Heart right ventricle (tissue), 16 donors: ENCODE measurements around the gene CDK6. TPM values are rescaled to one million over a fixed set of nuclear protein-coding genes. Genes with fewer than 3 reads are reported as not detected.

Experiments
- ATAC-seq, 8 donors: fragments of 200-7000 bp; cut with Tn5 transposase; one replicate each; pipeline ENCODE4 v1.9.1; 2020; ENCODE audit warnings: mild to moderate bottlenecking in 8 of 8, moderate library complexity in 8 of 8, moderate number of reproducible peaks in 1 of 8
- DNase-seq, 2 donors: peaks; one replicate each; pipeline ENCODE4 v3.0.0-alpha.2; 2020
- H3K27ac ChIP-seq, 10 donors: fragments of 200-600 bp; sonication (generic) in 2 of 10; one replicate each; pipeline versions ENCODE4 v1.5.0 to v1.8.0; 2020 to 2022; ENCODE audit warnings: mild to moderate bottlenecking in 3 of 10
- H3K27me3 ChIP-seq, 7 donors: fragments of 200-600 bp; one replicate each; pipeline ENCODE4 v1.8.0; 2021 to 2022; ENCODE audit warnings: mild to moderate bottlenecking in 2 of 7
- H3K36me3 ChIP-seq, 9 donors: fragments of 200-600 bp; sonication (generic) in 1 of 9; one replicate each; pipeline versions ENCODE4 v1.5.0 to v1.8.0; 2020 to 2022; ENCODE audit warnings: mild to moderate bottlenecking in 2 of 9
- H3K4me1 ChIP-seq, 9 donors: fragments of 200-600 bp; sonication (generic) in 1 of 9; one replicate each; pipeline versions ENCODE4 v1.5.0 to v1.8.0; 2020 to 2022; ENCODE audit warnings: mild to moderate bottlenecking in 4 of 9
- H3K4me3 ChIP-seq, 10 donors: fragments of 200-600 bp; sonication (generic) in 2 of 10; one replicate each; pipeline versions ENCODE4 v1.5.0 to v1.8.0; 2020 to 2022; ENCODE audit warnings: mild to moderate bottlenecking in 7 of 10, moderate library complexity in 2 of 10
- H3K9me3 ChIP-seq, 11 donors: fragments of 200-600 bp in 10 of 11; sonication (generic) in 2 of 11; one replicate each; pipeline versions ENCODE4 v1.5.0 to v1.8.0; 2013 to 2022; ENCODE audit warnings: mild to moderate bottlenecking in 2 of 11, control low read depth in 1 of 11, moderate library complexity in 1 of 11
- WGBS, 2 donors: extraction: QIAGEN DNeasy Blood & Tissue Kit; methylation state at CpG; one replicate each; pipeline ENCODE4 v1.1.7; 2013; ENCODE audit warnings: inconsistent platforms in 1 of 2; 5-methylcytosine and 5-hydroxymethylcytosine counted together
- intact Hi-C, 10 donors: fragments of 100-400 bp; cut with DNase I; formaldehyde crosslinking; loops; one replicate each; pipeline versions ENCODE4 v1.11.1 to v1.14.2; 2022
- polyA plus RNA-seq, 2 donors: library from polyadenylated mRNA; stranded (reverse); fragments of 200-250 nt; gene quantifications; one replicate each; pipeline ENCODE4 v1.2.3, GENCODE V29; 2013
- total RNA-seq, 10 donors: library from RNA; stranded (reverse); fragmentation: NEBNext Ultra II Directional in 3 of 10; extraction: Animal tissue kit (Norgen Biotek cat#: 25700) in 3 of 10; gene quantifications; one replicate each; pipeline versions ENCODE4 v1.2.1 to v1.2.4, GENCODE V29; 2021 to 2023
- TF ChIP-seq, protein P1 (sequence below), 9 donors: fragments of 200-600 bp; sonication (generic) in 2 of 9; IDR thresholded peaks; one replicate each; pipeline versions ENCODE4 v1.5.0 to v1.8.0; 2021 to 2022; ENCODE audit warnings: antibody characterized with exemption in 9 of 9, mild to moderate bottlenecking in 5 of 9, moderate library complexity in 1 of 9
- donor health status: Arrhythmogenic right ventricular cardiomyopathy.
- donor health status: ischemic (EF 13 %, LVEDD 7.1; RV severe dilation, severe dysfunction).
- donor health status: healthy with polysubstance abuse.
- donor health status: DM: no; HTN: yes; CAD: no.
- donor health status: DM: no; HTN: no; CAD: no.
- donor health status: ischemic (EF 25% LVEDD 6.9; RV normal size, moderate dysfunction).
- donor health status: ischemic (EF 25% LVEDD 5.7; RV mildly dilated, moderate dysfunction).
- donor health status: healthy.
- donor health status: DM: yes; HTN: yes; CAD: no.
- donor health status: Ischemic cardiomyopathy.
- donor health status: ischemic (EF 35%, LVEDD 5.7; RV mildly dilated, moderate dysfunction).
- donor health status: nonischemic (EF 11% LVEDD 7.7; RV severe dilation, severe dysfunction).
- donor health status: DM: yes; HTN: yes; CAD: no.
- donor health status: PGD.
- donor health status: ischemic (EF 29% LVEDD 5.4; RV normal size, mild dysfunction).
- donor health status: nonischemic (EF 23%, LVEDD 6.1; RV moderate dilation, normal function).

The CDK6 gene
- total and polyA plus RNA-seq, 12 donors: 2.6 to 31.5 (median 16.4) TPM

- WGBS, 2 donors: 98 to 99% methylated on average over 3 of the region's 3 CpGs
- ATAC-seq: no peak
- TF ChIP-seq, protein P1, sequence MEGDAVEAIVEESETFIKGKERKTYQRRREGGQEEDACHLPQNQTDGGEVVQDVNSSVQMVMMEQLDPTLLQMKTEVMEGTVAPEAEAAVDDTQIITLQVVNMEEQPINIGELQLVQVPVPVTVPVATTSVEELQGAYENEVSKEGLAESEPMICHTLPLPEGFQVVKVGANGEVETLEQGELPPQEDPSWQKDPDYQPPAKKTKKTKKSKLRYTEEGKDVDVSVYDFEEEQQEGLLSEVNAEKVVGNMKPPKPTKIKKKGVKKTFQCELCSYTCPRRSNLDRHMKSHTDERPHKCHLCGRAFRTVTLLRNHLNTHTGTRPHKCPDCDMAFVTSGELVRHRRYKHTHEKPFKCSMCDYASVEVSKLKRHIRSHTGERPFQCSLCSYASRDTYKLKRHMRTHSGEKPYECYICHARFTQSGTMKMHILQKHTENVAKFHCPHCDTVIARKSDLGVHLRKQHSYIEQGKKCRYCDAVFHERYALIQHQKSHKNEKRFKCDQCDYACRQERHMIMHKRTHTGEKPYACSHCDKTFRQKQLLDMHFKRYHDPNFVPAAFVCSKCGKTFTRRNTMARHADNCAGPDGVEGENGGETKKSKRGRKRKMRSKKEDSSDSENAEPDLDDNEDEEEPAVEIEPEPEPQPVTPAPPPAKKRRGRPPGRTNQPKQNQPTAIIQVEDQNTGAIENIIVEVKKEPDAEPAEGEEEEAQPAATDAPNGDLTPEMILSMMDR (IDR thresholded peaks at IDR 0.05): no peak
Observed at GRCh38 chr7:92736870-92737269, 99.5 kb downstream of the CDK6 start.

GRCh38 chr7:92735707-92736106 is 100.7 kb downstream of the CDK6 start:
- Histone ChIP-seq H3K27me3 (no peaks in the 10 kb centered on the region), H3K27ac (no peak overlapping the region), H3K4me3 (no peak overlapping the region), H3K36me3 (no peaks in the 10 kb centered on the region), H3K9me3 (no peaks in the 10 kb centered on the region), H3K4me1 (peaks cover 0 to 30% (median 21%) of the 10 kb centered on the region in 9 donors)
- ATAC-seq (no peak), DNase-seq (no peak)
- intact Hi-C loops: no loop called here
- WGBS, 2 donors: 88 to 94% methylated on average over 3 of the region's 3 CpGs
- TF ChIP-seq, protein P1 (IDR thresholded peaks at IDR 0.05): no peak

More at GRCh38 chr7:92736870-92737269, 99.5 kb downstream of the CDK6 start:
- Histone ChIP-seq H3K4me3 (no peak overlapping the region), H3K36me3 (no peaks in the 10 kb centered on the region), H3K4me1 (peaks cover 0 to 30% (median 11%) of the 10 kb centered on the region in 9 donors), H3K9me3 (no peaks in the 10 kb centered on the region), H3K27me3 (no peaks in the 10 kb centered on the region), H3K27ac (no peak overlapping the region)
- intact Hi-C loops: no loop called here
- no peak for DNase-seq

- WGBS, 2 donors: 68 to 75% methylated on average over 4 of the region's 4 CpGs
- peaks cover 0 to 30% (median 17%) of the 10 kb centered on the region in 9 donors for H3K4me1 ChIP-seq
- H3K27ac ChIP-seq: peak overlapping the region in 5 of 10 donors; percentile 2 to 69 (median 41)
- intact Hi-C loops: no loop called here
- no peaks in the 10 kb centered on the region for H3K27me3 ChIP-seq
- H3K36me3 ChIP-seq: no peaks in the 10 kb centered on the region
- H3K9me3 ChIP-seq: no peaks in the 10 kb centered on the region
- TF ChIP-seq, protein P1 (IDR thresholded peaks at IDR 0.05): no peak
- H3K4me3 ChIP-seq: no peak overlapping the region
- peak in 1 of 8 donors; percentile 17 for ATAC-seq
- DNase-seq: no peak
Observed at GRCh38 chr7:92732316-92733036, 103.9 kb downstream of the CDK6 start.

- Histone ChIP-seq H3K9me3 (no peaks in the 10 kb centered on the region), H3K4me1 (peaks cover 0 to 30% (median 17%) of the 10 kb centered on the region in 9 donors), H3K27ac (peak overlapping the region in 4 of 10 donors; percentile 2 to 69 (median 51)), H3K27me3 (no peaks in the 10 kb centered on the region), H3K36me3 (no peaks in the 10 kb centered on the region), H3K4me3 (no peak overlapping the region)
- ATAC-seq (peak in 6 of 8 donors; percentile 30 to 69 (median 54)), DNase-seq (no peak)
- intact Hi-C loops: no loop called here
- WGBS, 2 donors: 81 to 84% methylated on average over 2 of the region's 2 CpGs
- TF ChIP-seq, protein P1 (IDR thresholded peaks at IDR 0.05): no peak
Observed at GRCh38 chr7:92731335-92732063, 104.9 kb downstream of the CDK6 start.
